ENCODE measurements around the gene PIGR.

DNA sequence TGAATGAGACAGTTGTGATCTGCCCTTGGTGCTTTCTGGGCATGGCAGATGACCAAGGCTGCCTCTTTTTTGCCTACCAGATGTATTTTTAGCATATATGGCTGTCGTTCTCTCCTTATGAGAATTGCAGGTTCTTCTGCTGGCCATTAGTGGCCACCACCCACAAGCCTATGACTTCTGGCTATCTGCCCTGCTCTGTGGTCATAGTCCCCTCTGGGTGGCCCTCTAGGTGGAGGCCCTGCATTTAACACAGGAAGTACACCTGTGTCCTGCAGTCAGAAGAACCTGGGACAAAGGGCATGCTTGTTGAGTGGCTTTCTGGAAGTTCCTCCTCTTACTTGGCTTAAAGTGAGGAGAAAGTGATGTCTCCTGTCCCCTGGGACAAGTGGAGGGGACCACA, 17.5 kb upstream of the PIGR start:
- TF ChIP-seq CTCF (IDR thresholded peaks at IDR 0.05; ENCODE audit: low read depth, low read length): no peak
- TF ChIP-seq EZH2phosphoT487 (IDR thresholded peaks at IDR 0.05; ENCODE audit: low read depth): no peak
